HG03460 (cell line): ENCODE data around the gene CHCHD3.
A peak's percentile ranks its signal among the peaks of the same experiment; 100 is the strongest.

Experiments
- ATAC-seq: cut with Tn5 transposase; IDR thresholded peaks from one replicate; pipeline ENCODE4 v1.9.1; 2021; ENCODE audit not compliant: unreplicated experiment

CHCHD3 gene

DNA sequence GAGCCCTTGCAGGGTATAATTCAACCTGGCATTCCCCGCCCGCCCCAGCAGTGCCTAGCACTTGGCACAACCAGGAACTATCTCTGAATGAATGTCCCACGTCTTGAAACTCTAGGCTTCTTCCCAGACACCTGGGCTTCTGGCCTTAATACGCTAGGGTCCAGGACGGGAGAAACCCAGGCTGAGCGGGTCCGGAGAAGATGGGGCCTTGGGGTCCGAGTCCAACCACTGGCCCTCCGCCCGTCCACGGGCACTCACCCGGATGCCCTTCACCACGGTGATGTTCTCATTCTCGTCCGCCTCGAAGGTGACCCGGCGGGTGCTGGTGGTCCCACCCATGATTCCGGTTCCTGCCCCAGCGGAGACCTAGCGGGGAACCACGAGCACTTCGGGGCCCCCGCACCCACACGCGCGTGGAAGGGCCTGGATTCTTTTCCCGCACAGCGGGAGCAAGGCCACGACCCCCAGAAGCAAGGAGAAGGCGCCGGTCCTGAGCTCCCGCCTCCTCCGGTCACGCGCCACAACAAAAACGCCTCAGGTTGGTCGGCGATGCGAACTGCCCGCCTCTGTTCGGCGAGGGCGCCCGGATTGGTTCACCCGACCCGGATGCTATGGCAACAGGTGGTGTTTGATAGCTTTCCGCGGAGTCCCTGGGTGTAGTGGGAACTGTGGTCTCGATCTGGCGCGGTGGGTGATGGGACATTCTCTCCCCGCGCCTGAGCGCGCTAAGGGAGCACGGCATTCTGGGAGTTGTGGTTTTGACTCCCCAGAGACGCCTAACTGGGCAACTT lies at the start of gene CHCHD3:
Gene CHCHD3 (minus strand): TSS at position 492 of the 791 bp plus-strand sequence. CDS start 153 bp downstream, at position 339.
- peak; percentile 100 for ATAC-seq

DNA sequence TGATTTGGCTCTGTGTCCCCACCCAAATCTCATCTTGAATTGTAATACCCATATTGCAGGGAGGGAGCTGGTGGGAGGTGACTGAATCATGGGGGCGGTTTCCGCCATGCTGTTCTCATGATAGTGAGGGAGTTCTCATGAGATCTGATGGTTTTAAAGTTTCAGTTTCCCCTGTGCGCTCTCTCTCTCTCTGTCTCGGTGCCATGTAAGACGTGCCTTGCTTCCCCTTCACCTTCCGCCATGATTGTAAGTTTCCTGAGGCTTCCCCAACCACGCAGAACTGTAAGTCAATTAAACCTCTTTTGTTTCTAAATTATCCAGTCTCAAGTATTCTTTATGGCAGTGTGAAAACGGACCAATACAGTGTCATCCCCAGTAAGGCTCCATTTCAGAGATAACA lies 48.3 kb upstream of the CHCHD3 start:
- ATAC-seq: no peak

DNA sequence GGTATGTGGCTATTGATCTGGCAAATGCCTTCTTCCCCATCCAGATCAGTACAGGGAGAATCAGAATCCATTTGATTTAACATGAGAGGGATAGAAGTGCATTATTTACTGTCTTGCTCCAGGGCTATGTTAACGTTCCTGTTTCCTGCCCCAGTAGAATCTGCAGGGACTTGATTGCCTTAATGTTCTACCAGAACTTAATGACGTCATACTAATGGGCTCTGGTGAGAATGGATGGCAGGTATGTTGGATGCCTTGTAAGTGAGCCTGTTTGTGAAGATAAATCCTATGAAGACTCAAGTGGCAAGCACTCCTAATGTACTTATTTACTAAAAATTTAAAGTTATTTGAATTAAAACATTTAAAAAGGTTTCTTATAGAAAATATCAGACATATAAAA lies 44.5 kb upstream of the CHCHD3 start:
- ATAC-seq: no peak

DNA sequence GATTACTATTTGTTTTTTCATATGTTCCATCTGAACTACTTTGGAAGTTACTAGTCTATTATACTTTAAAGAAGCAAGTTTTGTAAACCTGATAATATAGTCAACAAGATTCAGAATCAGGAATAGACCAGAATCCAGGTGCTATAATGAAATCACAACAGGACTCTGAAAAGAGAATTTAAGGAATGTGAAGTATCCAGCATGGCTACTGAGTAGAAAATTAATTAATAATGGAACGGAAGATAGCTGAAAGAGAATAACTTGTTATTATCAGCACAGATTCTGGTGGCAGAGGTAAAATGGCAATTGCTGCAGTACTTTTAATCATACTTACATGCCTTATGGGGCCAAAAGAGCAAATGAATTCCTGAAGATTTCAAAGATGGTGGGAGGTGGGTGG lies 43.1 kb upstream of the CHCHD3 start:
- no peak for ATAC-seq

DNA sequence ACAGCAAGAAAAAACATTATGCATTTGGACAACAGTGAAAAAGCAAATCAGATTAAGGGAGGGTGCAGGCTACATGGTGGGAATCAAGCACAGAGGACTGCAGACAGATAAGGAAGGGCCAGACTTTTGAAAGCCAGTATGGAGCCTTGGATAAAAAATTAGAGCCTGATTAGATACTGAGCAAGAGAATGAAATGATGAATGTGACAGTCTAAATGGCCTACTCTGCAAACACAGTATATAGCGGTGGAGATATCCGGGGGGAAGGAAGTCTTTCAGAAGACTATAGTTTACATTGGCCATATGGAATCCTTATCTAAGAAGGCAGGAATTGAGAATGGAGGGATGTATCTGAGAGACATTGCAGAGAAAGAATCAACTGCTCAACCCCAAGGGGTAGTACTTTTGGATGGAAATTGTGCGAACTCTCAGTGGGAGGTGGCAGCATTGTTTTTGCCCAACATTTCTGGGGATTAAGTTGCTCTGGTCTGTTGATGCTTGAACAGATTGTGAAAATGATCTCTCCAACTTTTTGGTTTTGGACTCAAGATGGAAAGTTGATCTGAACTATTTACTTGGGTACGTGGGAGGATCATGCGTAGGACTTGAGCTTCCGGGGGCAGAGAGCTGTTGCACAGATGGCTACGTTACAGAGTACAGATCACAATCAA lies 39.4 kb upstream of the CHCHD3 start:
- ATAC-seq: no peak

DNA sequence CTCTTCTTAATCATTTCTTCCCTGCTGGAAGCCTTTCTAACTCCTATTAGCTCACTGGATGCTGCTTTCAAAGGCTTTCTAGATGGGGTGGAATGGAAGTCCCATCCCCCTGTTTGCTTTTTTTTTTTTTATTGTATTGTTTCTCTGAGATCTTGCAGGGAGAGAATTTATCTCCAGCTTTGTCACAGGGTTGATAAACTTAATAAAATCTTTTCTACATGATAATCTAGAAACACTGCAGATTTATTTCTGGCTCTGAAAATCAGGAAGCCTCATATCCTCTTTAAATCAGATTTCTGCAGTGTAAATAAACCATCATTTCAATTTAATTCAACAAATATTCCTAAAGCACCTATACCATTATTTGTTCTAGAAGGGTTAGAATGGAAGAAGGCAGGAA lies 37.2 kb upstream of the CHCHD3 start:
- ATAC-seq: no peak

DNA sequence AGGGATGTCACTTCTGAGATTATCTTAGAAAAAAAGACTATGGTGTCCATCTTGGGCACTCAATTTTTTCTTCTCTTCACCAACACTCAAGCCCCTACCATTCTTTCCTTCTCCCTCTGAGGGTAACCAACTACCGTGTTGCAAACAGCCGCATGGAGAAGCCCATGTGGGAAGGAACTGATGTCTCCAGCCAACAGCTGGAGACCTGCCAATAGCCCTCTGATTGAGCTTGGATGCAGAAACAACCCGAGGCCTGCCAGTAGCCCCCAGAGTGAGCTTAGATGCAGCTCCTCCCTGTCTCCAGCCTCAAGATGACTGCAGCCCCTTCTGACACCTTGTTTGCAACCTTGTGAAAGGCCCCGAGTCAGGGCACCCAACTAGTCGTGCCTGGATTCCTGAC lies 36.4 kb upstream of the CHCHD3 start:
- ATAC-seq: no peak

DNA sequence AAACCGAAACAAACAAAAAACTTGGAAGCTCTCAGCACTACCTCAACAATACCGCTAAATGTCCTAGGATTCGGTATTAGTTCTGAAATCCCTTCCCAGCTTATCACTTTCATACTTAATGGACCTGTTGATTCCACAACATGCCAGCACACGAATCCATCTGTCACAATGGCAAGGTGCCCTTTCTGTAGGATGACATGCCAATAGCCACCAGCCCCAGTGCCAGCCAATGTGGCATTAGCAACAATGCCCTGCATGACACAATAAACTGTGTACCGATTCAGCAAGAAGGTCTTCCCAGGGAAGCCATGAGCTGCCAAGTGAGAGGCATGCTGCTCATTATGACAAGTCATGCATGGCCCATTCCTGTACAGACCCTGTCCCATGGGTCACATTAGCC lies 35.6 kb upstream of the CHCHD3 start:
- ATAC-seq: no peak

DNA sequence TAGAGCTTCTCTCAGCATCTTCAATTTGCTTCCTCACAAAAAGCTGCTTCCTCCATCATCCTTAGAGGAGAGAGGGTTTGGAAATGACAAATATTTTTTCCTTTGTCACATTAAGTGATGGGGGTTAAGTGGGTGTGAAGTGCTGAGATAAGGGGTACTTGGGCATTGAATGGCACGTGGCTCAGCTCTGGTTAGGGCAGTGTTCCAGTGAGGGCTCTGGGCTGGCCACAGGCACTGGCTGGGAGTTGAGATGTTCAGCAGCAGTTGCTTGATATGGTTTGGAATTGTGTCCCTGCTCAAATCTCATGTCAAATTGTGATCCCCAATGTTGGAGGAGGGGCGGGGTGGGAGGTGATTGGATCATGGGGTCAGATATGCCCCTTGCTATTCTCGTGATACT lies 33.7 kb upstream of the CHCHD3 start:
- ATAC-seq: no peak

DNA sequence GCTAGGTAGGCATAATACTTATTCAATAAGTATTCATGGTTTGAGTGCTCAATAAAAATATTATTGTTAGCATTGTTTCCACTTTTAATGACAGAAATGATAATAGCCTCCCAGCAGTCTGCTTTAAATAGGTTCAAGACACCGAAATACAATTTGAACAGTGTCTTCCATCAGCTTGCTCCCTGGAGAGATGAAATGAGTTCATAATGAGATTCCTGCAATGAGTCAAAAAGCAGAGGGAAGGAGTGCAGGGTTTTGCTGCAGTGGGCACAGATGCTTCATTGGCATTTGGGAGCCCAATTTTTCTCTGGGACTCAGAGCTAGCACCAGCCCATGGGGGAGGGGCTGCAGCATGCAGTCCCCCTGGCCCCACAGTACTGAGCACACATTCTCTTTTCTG lies 32.6 kb upstream of the CHCHD3 start:
- no peak for ATAC-seq

DNA sequence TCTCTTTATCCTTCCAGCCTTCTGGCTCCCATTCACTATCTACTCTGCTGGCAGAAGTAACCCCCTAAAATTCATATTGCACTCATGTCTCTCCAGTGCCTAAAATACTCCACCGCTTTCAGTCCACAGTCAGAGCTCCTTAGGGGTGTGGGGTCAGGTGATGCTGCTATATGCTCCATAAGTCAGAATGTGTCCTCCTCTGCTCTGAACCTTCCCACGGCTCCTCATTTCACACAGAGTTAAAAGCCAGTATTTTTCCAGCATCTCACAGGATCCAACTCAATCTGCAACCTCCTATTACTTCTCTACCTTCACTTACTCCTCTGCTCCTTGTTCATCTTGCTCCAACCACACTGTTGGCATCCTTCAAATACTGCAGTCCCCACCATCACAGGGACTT lies 31.1 kb upstream of the CHCHD3 start:
- no peak for ATAC-seq

DNA sequence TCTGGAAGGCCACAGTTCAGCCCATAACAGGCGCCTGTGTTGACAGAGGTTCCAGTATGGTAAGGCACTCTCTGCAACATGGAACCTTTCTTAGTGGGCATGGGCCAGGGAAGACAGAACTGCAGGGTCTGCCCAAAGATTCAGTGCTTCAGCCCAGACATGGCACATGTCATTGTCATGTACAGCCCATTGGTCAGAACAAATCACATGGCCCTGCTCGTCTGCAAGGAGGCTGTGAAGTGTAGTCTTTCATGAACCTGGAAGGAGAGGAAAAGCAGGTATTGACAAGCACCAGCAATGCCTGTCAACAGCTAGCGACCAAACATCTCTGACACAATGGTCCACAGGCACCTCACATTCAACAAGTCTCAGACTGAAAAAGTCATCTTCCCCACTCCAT lies 30.4 kb upstream of the CHCHD3 start:
- no peak for ATAC-seq

DNA sequence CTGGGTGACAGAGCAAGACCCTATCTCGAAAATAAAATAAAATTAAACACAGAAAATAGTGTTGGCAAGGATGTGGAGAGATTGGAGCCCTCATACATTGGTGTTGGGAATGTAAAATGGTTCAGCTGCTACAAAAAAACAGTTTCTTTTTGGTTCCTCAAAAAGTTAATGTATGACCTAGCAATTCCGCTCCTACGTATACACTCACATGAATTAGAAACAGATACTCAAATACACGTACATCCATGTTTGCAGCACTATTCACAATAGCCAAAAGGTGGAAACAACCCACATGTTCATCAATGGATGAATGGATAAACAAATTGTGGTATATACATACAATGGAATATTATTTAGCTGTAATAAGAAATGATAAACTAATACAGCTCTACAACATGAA lies 28.4 kb upstream of the CHCHD3 start:
- no peak for ATAC-seq

DNA sequence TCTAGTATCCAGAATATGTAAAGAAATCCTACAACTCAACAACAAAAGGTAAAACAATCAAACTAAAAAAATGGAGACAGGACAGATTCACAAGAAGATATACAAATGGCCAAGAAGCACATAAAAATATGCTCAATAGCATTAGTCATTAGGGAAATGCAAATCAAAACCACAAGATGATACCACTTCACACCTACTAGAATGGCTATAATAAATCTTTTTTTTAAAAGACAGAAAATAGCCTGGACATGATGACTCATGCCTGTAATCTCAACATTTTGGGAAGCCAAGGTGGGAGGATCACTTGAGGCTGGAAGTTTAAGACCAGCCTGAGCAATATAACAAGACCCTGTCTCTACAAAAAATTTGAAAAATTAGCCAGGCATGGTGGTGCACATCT lies 27.9 kb upstream of the CHCHD3 start:
- ATAC-seq: no peak

DNA sequence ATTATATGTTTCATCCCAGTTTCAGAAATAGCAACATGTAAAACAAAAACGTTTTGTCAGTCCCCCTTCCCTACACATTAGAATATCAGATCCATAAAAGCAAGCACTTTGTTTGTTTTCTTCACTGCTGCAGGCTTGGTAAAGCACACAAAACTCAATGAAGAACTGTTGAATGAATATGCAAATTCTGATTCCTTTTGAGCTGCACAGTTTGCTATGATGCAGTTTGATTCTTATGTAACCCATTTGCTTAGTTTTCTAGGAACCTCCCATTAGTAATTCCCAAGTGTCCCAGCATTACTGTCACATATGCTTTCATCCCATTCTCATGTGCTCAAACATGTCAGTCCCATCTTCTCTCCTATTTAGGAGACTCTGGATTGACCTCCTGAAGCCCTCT lies 26.1 kb upstream of the CHCHD3 start:
- ATAC-seq: no peak

DNA sequence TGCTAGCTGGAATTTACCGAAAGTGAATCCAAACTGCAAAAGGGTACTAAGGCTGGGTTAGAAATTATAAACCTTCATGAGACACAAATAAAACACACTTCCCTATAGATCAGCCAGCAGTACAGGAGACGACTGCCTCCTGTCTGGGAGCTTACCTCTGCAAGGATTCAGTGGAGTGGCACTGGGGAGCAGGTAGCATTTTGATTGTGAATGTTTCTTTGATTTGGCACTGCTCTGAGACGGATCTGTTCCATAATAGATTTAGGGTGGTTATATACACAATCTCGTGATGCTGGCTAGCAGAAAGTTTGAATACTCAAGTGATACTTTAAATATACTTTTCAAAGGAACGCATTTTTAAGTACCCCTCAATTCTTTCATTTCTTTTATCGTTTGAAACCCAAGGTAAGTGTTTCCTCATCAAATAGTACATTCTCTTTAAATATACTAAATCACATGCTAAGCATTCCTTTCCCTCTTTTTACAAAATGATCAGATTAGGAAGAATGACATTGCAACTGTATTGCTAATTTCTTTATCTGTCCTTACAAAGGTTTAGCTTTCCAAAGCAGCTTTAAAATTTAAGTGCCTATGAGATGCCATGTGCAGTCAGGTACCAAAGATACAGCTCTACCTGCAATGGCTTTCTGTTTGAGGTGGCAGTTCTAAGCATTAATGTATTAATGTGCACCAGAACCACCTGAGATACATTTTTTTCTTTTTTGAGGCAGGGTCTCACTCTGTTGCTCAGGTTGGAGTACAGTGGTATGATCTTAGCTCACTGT lies 20.6 kb upstream of the CHCHD3 start:
- ATAC-seq: no peak

DNA sequence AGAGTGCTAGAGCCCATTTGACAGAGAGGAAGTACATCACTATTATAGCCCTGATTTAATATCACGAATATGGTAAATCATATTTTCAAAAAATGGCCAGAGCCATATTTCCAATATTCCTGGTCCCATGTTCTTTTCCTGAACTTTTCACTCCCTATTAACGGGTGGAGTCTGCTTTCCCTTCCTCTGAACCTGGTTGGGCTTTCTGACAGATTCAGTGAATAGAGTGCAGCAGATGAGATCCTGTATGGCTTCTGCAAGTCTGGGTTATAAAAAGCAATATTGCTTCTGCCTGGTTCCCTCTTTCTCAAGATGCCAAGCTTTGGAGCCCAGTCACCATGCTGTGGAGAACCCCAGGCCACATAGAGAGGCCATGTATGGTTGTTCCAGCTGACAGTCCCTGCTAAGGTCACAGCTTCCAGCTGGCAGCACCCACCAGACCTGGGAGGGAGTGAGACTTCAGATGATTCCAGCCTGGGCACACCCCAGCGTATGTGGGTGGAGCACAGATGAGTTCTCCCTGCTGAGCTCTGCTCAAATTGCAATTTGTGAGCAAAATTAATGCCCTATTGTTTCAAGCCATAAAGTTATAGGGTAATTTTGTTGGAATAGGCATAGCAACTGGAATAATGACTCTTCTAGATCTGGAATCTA lies 17.9 kb upstream of the CHCHD3 start:
- no peak for ATAC-seq

DNA sequence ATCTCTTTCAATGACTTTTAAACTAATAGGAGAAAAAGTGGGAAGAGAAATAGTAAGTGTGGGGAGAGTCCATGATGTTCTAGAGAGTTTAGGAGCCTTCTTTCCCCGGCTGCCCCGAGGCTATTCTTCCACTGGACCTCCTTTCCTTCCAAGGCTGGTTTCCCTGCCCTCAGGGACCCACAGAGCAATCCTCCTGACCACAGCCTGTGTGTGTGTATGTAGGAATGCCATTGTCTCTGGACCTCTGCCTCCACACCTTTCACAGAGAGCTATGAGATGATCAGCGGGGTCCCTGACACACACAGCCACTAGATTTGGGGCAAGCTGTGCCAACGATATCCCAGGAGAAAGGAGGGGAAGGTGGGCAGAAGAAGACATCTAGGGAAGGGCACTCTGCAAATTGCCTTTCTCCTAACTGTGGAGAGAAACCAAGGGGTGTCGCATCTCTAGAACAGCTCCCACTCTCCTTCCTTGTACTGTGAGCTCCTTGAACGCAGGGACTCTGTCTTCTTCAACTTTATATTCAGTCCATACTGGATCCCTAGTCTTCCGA lies 13.3 kb upstream of the CHCHD3 start:
- ATAC-seq: no peak

DNA sequence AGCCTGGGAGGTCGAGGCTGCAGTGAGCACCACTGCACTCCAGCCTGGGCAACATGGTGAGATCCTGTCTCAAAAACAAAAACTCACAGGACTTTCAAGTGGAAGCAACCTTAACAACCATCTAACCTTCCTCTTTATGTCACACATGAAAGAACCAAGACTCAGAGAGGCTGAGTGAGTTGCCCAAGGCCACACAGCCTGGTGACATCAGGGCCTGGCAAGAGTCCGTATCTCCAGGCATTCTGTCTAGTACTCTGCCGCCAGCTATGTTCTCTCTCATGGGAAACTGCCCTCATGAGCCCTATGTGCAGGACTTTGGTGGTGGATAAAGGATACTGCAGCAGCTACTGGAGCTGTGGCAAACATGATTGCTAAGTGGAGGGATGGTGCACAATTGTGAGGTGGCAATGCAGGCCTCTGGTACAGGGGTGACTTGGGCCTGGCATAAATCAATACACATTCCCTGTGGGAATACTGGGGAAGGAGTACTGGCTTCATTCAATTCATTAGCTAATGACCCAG lies 10.1 kb upstream of the CHCHD3 start:
- no peak for ATAC-seq

DNA sequence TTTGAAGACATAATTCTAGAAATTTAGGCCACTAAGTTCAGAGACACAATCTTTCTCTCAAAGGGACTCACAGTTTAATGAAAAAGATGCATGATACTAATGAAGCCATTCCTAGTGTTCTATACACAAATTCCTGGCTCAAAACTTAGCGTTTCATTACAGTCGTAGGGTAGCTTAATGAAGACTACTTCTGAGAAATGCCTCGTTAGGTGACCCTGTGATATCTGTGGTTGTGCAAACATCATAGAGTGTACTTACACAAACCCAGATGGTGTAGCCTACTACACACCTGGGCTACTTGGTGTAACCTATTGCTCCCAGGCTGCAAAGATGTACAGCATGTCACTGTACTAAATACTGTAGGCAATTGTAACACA lies 488 bp upstream of the CHCHD3 start:
- ATAC-seq: no peak

DNA sequence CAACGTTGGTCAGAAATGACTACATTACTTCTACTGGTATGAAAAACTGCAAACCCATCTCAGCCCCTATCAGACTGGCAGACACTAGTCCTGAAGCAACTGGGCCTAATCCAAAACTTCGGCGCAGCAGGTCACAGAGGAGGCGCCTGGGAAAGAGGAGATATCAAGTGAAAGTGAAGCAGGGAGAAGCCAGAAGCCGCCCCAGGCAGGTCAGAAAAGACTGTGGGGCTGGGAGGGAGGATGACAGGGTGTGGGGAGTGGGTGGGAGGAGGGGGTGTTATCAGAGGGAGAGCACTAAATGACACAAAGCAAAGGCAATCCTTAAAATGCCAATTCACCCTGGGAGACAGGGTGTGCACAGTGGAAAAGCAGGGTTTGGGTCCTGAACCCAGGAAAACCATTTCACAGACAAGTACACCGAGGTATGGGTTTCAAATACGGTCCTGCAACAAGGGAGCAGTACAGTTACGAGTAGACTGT lies 731 bp downstream of the CHCHD3 start:
- ATAC-seq: no peak
